Stimulated activated CD4-positive, alpha-beta T cell treated with anti-CD3 and anti-CD28 coated beads, TNF-alpha, amount 100 ng/mL, for 24 hours (primary cell): ENCODE measurements around the gene CABP4.
"Not testable (repeated sequence)": the region's sequence is repeated elsewhere in the genome, so short reads cannot be mapped to it uniquely, and the experiment has no call there.

Source experiments
- DNase-seq, 3 experiments: peaks; one replicate each; pipeline ENCODE4 v3.0.0-alpha.2; 2020; ENCODE audit warnings: low read depth in 3 of 3

CABP4 gene

DNA sequence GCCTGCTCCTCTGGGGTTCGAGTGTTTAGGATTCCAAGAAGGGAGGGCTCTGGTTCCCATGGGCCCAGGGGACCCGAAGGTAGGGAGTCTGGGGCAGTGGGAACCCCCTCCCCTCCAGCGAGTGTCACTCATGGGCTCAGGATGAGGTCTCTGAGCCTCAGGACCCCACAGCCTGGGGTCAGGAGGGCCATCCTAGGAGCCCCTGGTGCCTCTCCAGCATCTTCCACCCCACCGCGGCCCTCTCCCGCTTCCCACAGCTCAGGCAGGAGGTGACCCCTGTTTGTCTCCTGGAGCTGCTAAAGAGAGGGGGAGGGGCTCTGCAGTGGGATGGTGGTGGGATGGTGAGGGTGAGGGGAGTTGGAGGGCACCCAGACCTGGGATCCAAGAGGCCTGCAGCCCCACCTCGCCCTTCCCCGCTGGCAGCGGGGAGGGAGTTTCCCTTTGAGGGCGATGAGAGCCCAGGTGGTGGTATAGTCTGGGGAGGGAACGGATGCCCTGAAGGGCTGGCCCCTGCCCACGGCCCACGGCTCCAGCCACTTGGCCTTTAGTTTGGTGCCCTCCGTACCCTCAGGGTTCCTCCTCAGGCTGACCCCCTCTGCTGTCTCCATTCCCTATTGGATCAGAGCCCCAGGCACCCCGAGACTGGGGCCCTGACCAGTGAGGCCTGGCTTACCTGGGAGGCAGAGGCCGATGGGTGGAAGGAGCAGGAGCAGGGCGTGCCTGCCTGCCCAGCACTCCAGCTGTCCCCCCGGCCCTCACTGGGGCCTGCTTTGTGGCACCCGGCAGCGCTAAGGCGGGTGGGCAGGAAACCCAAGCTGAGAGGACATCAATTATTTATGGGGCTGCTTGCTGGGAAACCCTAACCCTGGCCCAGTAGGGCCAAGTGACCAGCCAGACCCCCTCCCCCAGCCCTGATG is 1.1 kb upstream of the CABP4 start:
- no peak for DNase-seq

DNA sequence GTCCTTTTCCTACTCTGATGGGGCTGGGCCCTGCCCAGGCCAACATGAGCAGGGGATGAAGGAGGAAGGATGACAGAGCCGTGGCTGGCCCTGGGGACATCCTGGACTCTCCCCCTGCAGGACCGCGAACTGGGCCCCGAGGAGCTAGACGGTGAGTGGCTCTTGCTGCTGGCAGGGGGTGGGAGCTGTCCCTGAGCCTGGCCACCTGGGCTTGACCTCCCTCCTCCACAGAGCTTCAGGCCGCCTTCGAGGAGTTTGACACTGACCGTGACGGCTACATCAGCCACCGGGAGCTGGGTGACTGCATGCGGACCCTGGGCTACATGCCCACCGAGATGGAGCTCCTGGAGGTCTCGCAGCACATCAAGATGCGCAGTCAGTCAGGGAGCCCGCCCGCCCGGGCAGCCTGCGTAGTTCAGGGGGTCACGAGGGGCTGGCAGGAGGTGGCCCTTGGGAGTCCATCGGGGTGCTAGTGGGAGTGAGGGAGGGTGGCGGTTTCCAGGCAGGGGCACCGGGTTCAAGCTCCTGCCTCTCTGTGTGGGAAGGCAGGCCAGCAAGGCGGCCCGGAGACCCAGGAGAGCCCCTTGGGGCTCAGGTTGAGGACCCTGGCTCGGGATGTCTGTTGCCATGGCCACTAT is 1.0 kb downstream of the CABP4 start:
- no peak for DNase-seq

DNA sequence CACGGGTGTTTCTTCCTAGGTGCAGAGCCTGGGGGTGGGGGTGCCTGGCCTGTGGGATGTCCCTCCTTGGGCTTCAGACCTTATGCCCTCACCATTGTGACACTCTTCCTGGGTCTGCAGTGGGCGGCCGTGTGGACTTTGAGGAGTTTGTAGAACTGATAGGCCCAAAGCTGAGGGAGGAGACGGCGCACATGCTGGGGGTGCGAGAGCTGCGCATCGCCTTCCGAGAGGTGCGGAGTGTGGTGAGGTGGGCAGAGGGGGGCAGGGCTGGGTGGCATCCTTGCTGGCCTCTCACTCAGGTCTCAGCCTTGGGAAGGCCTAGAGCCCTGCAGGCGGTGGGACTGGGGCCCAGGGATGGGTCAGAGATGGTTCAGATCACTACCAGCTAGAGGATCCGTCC is 2.3 kb downstream of the CABP4 start:
- no peak for DNase-seq

GRCh38 chr11:67458266-67458665 is 3.1 kb downstream of the CABP4 start:
- no peak for DNase-seq

DNA sequence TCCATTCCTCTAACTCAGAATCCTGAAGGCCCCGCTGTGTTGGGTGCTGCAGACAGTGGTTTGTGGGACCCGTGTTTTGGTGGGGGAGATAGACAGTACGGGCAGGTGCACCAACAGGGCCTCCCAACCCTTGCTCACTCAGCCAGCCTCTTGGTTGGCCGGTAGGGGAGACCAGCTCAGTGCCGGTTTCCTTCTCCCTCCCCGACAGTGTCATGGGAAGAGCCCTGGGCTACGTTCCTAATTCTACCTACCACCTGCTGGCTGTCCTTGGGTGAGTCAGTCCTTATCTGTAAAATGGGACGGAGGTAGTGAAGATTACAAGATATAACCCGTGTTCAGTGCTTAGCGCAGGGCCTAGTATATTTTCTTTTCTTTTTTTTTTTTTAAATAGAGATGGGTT is 8.0 kb downstream of the CABP4 start:
- DNase-seq, result no peak

DNA sequence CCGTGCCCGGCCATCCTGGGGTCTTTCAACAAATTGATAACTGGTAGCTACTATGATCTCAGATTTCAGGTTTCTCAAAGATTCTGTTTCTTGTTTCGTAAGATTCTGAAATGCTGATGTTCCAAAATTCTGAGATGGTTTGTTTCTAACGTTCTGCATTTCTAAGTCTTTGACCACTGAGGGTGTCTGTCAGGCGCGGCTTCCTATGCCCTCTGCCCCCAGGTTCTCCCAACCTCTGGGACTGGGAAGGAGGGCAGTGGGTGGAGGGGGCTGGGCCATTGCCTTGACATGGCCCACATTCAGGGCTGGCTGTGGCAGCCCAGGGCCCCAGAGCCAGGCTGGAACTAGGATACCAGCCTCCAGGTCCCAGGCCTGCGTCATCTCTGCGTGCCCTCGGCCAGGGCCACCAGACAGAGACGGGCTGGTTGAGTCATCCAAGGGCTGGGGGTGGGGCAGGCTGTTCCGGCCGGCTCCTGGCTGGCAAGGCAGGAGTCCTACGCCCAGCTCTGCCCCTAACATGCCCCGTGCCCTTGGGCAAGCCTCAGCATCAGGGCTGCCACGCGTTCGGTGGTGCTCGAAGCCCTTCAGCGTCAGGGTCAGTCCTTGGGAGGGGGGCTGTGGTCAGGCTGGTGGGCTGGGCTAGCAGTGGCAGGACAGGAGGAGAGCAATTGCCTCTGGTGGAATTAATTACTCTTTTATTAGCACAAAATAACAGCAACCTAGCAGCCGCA is 8.7 kb downstream of the CABP4 start:
- no peak for DNase-seq

GRCh38 chr11:67464411-67465188 is 9.4 kb downstream of the CABP4 start:
- peak; percentile 83 to 91 (median 84) for DNase-seq

DNA sequence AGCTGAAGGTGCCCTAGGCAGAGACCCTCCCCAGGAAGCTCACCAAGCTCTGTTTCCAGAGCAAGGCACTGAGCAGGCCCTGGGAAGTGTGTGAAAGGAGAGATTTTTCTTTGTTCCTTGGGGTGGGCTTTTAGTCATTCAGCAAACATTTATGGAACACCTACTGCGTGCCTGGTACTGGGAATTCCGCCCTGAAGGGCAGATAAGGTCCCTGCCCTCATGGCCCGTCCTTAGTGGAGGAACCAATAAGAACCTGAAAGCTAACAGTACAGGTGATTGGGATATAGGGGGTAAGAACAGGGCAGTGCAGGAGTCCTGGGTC is 10.0 kb downstream of the CABP4 start:
- DNase-seq, result no peak

DNA sequence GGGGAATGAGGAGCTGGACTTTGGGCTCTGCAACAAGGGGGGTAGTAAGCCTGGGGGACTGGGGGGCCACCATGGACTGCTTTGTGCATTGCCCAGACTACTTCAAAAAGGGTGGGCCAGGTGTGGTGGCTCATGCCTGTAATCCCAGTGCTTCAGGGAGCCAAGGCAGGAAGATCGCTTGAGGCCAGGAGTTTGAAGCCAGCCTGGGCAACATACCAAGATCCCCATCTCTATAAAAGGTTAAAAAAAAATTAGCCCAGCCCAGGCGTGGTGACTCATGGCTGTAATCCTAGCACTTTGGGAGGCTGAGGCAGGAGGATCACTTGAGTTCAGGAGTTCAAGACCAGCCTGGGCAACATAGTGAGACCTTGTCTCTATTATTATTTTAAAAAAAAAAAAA is 10.4 kb downstream of the CABP4 start:
- not testable (repeated sequence) for DNase-seq

DNA sequence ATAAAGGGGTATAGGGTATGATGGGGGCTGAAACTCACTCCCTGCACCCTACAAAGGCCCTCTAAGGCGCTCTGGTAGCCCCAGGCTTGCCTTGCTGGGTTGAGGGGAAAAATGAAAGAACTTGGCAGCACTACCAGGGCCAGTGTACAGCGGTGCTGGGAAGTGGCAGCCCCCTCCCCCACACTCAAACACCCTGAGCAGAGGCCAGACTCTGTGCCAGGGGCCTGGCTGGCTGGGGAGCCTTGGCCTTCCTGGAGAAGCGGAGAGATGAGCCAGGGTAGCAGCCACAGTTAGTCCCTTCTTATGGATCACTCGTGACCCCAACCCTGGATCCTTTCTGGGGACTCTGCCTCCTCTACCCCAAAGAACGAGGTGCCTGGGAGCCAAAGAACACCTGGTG is 11.2 kb downstream of the CABP4 start:
- DNase-seq, result no peak

- no peak for DNase-seq
Measured at GRCh38 chr11:67466962-67467771, 12.0 kb downstream of the CABP4 start.

- DNase-seq, result peak in 1 of 3 experiments; percentile 51
Measured at GRCh38 chr11:67468056-67468455, 12.9 kb downstream of the CABP4 start.

DNA sequence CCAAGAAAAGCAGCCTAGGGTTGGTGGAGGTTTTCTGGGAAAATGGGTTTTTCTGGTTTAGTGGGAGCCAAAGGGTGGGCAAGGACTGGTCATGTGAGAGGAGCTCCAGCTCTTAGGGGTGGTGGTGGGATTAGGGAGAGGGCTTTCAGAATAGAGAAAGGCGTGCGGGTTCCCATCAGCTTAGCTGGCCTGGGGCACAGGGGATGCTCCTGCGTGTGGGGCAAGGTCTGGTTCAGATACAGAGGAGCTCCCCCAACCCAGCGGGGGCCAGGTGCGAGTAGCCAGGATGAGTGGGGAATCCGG is 13.3 kb downstream of the CABP4 start:
- DNase-seq, result no peak

GRCh38 chr11:67468759-67469507 is 13.8 kb downstream of the CABP4 start, which contains the start of gene TMEM134:
Gene TMEM134 (minus strand): TSS chr11:67469251. CDS start chr11:67469192, 59 bp downstream.
- peak; percentile 86 to 90 (median 89) for DNase-seq

- no peak for DNase-seq
Measured at GRCh38 chr11:67469508-67469811, 14.3 kb downstream of the CABP4 start.

DNA sequence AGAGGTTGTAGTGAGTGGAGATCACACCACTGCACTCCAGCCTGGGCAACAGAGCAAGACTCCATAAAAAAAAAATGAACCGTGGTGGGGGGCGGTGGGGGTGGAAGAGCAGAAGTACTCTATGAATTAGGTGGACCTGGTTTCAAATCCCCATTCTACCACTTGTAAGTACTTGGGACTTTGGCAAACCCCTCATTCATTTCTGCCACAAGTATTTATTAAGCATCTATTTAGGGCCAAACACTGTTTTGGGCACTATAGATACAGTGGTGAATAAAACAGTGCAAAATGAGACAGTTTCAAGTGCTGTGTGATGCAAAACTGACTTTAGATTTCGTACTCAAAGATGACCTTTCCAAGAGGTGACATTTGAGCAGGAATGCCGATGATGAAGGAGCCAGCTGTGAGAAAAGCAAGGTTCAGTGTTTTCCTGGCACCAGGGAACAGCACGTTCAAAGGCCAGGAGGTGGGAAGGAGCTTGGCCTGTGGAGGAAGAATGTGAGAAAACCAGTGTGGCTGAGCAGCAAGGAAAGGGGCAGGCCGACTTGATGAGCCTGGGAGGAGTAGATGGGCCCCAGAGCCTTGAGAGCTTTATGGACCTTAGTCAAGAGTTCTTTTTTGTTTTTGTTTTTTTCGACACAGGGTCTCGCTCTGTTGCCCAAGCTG is 15.3 kb downstream of the CABP4 start:
- DNase-seq, result no peak

- DNase-seq, result no peak
Measured at GRCh38 chr11:67472882-67473281, 17.7 kb downstream of the CABP4 start.

DNA sequence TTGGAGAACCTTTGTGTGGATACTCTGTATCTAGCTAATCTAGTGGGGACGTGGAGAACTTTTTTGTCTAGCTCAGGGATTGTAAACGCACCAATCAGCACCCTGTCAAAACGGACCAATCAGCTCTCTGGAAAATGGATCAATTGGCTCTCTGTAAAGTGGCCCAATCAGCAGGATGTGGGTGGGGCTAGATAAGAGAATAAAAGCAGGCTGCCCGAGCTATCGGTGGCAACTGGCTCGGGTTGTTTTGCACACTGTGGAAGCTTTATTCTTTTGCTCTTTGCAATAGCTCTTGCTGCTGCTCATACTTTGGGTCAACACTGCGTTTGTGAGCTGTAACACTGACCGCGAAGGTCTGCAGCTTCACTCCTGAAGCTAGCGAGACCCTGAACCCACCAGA is 21.5 kb downstream of the CABP4 start:
- not testable (repeated sequence) for DNase-seq

DNA sequence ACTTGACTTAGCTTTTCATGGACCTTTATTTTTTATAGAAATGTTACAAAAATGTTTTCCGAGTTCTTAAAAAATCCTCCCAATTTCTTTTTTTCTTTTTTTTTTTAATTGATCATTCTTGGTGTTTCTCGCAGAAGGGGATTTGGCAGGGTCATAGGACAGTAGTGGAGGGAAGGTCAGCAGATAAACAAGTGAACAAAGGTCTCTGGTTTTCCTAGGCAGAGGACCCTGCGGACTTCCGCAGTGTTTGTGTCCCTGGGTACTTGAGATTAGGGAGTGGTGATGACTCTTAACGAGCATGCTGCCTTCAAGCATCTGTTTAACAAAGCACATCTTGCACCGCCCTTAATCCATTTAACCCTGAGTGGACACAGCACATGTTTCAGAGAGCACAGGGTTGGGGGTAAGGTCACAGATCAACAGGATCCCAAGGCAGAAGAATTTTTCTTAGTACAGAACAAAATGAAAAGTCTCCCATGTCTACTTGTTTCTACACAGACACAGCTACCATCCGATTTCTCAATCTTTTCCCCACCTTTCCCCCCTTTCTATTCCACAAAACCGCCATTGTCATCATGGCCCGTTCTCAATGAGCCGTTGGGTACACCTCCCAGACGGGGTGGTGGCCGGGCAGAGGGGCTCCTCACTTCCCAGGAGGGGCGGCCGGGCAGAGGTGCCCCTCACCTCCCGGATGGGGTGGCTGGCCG is 22.3 kb downstream of the CABP4 start:
- not testable (repeated sequence) for DNase-seq
